ENCODE measurements around the gene DOCK1.

The DOCK1 gene

GRCh38 chr10:127157506-127158200 is 252.4 kb downstream of the DOCK1 start:
- no peaks in the 10 kb centered on the region for H3K9me2 ChIP-seq (replicated peaks; ENCODE audit: low read depth, low read length)
- no peak overlapping the region for H3K4me2 ChIP-seq (ENCODE audit: low read depth, low read length, poor library complexity, severe bottlenecking)
- no peaks in the 10 kb centered on the region for H4K20me1 ChIP-seq (ENCODE audit: insufficient read depth, low read length, poor library complexity, severe bottlenecking)
- no peaks in the 10 kb centered on the region for H3K4me1 ChIP-seq (ENCODE audit: insufficient read depth, low read length, poor library complexity, severe bottlenecking)
- TF ChIP-seq CTCF (conservative IDR thresholded peaks at IDR 0.05; ENCODE audit: low read length) (no peak), EZH2phosphoT487 (IDR thresholded peaks at IDR 0.05; ENCODE audit: borderline replicate concordance) (no peak)
- H3K27me3 ChIP-seq (ENCODE audit: insufficient read depth, low read length, poor library complexity, severe bottlenecking), result no peaks in the 10 kb centered on the region
- no peaks in the 10 kb centered on the region for H3F3A ChIP-seq (ENCODE audit: low read depth)
- H3K36me3 ChIP-seq (ENCODE audit: insufficient read depth, low read length), result no peaks in the 10 kb centered on the region
- no peaks in the 10 kb centered on the region for H3K79me2 ChIP-seq (ENCODE audit: insufficient read depth, low read length)
- peaks cover 15% of the 10 kb centered on the region; the same call in 1 of the 2 replicates for H3K9me3 ChIP-seq (ENCODE audit: insufficient read depth, low read depth, low read length)
- no peak overlapping the region for H2AFZ ChIP-seq (ENCODE audit: low read length)
- no peak overlapping the region for H3K9ac ChIP-seq (ENCODE audit: low read depth, low read length, poor library complexity, severe bottlenecking)
- no peak overlapping the region for H3K4me3 ChIP-seq (ENCODE audit: low read length, poor library complexity, severe bottlenecking)

- no peaks in the 10 kb centered on the region for H4K20me1 ChIP-seq (ENCODE audit: insufficient read depth, low read length, poor library complexity, severe bottlenecking)
- no peaks in the 10 kb centered on the region for H3K36me3 ChIP-seq (ENCODE audit: insufficient read depth, low read length)
- peaks cover 10% of the 10 kb centered on the region; the same call in 1 of the 2 replicates for H3K9me3 ChIP-seq (ENCODE audit: insufficient read depth, low read depth, low read length)
- no peaks in the 10 kb centered on the region for H3F3A ChIP-seq (ENCODE audit: low read depth)
- H3K9me2 ChIP-seq (replicated peaks; ENCODE audit: low read depth, low read length), result no peaks in the 10 kb centered on the region
- no peak overlapping the region for H2AFZ ChIP-seq (ENCODE audit: low read length)
- no peak overlapping the region for H3K9ac ChIP-seq (ENCODE audit: low read depth, low read length, poor library complexity, severe bottlenecking)
- TF ChIP-seq EZH2phosphoT487 (IDR thresholded peaks at IDR 0.05; ENCODE audit: borderline replicate concordance) (no peak), CTCF (conservative IDR thresholded peaks at IDR 0.05; ENCODE audit: low read length) (no peak)
- no peaks in the 10 kb centered on the region for H3K4me1 ChIP-seq (ENCODE audit: insufficient read depth, low read length, poor library complexity, severe bottlenecking)
- no peak overlapping the region for H3K4me2 ChIP-seq (ENCODE audit: low read depth, low read length, poor library complexity, severe bottlenecking)
- no peaks in the 10 kb centered on the region for H3K27me3 ChIP-seq (ENCODE audit: insufficient read depth, low read length, poor library complexity, severe bottlenecking)
- no peaks in the 10 kb centered on the region for H3K79me2 ChIP-seq (ENCODE audit: insufficient read depth, low read length)
- no peak overlapping the region for H3K4me3 ChIP-seq (ENCODE audit: low read length, poor library complexity, severe bottlenecking)
Observed at GRCh38 chr10:127158662-127159061, 253.4 kb downstream of the DOCK1 start.

- TF ChIP-seq CTCF (conservative IDR thresholded peaks at IDR 0.05; ENCODE audit: low read length), result no peak
- TF ChIP-seq EZH2phosphoT487 (IDR thresholded peaks at IDR 0.05; ENCODE audit: borderline replicate concordance), result no peak
- Histone ChIP-seq H3K79me2 (ENCODE audit: insufficient read depth, low read length) (no peaks in the 10 kb centered on the region), H3K9ac (ENCODE audit: low read depth, low read length, poor library complexity, severe bottlenecking) (no peak overlapping the region), H3K4me3 (ENCODE audit: low read length, poor library complexity, severe bottlenecking) (no peak overlapping the region), H3K9me3 (ENCODE audit: insufficient read depth, low read depth, low read length) (peaks cover 10% of the 10 kb centered on the region), H3K4me2 (ENCODE audit: low read depth, low read length, poor library complexity, severe bottlenecking) (no peak overlapping the region), H3K9me2 (replicated peaks; ENCODE audit: low read depth, low read length) (no peaks in the 10 kb centered on the region), H3K36me3 (ENCODE audit: insufficient read depth, low read length) (no peaks in the 10 kb centered on the region), H4K20me1 (ENCODE audit: insufficient read depth, low read length, poor library complexity, severe bottlenecking) (no peaks in the 10 kb centered on the region), H2AFZ (ENCODE audit: low read length) (no peak overlapping the region), H3F3A (ENCODE audit: low read depth) (no peaks in the 10 kb centered on the region), H3K4me1 (ENCODE audit: insufficient read depth, low read length, poor library complexity, severe bottlenecking) (no peaks in the 10 kb centered on the region), H3K27me3 (ENCODE audit: insufficient read depth, low read length, poor library complexity, severe bottlenecking) (no peaks in the 10 kb centered on the region)
Observed at GRCh38 chr10:127159648-127160245, 254.5 kb downstream of the DOCK1 start.
